Measurements from ENCODE around the gene TRMT1. TPM values are rescaled to one million over a fixed set of nuclear protein-coding genes. Genes with fewer than 3 reads are reported as not detected.
A peak's percentile ranks its signal among the peaks of the same experiment; 100 is the strongest.

TRMT1 gene
- total RNA-seq, 1 experiment from 2014 or later, result 42.6 TPM

GRCh38 chr19:13162724-13163608 lies 46.4 kb upstream of the TRMT1 start:
- peak; percentile 99 for DNase-seq
- H3K36me3 ChIP-seq (ENCODE audit: control insufficient read depth, insufficient read depth, low read length), result no peaks in the 10 kb centered on the region
- Mint-ChIP-seq H3K36me3 (ENCODE audit: insufficient read depth, unreplicated experiment) (peaks cover 25% of the 10 kb centered on the region), H3K27ac (ENCODE audit: unreplicated experiment) (peak overlapping the region; percentile 93), H3K27me3 (ENCODE audit: insufficient read depth, unreplicated experiment) (no peaks in the 10 kb centered on the region), H3K4me1 (ENCODE audit: low read depth, unreplicated experiment) (peaks cover 14% of the 10 kb centered on the region), H3K4me3 (ENCODE audit: unreplicated experiment) (peak overlapping the region; percentile 79), H3K9me3 (ENCODE audit: unreplicated experiment) (no peaks in the 10 kb centered on the region)
- CTCF ChIA-PET, result interaction anchor here (1.1 to 2.1 kb wide), 4 partner anchors 8 to 185 kb away, joined by 3 to 9 read pairs (median 6); partner anchors contain the start of genes IER2 and STX10
- intact Hi-C loops (cut with micrococcal nuclease; ENCODE audit: unreplicated experiment), result loop anchor here (1.0 to 5.0 kb wide), 2 partner anchors 8 to 69 kb away; no protein-coding TSS in a partner anchor
- H3K9me3 ChIP-seq, result no peaks in the 10 kb centered on the region
- TSS peak; percentile 78 for BruUV-seq (replicated peaks)
- peaks cover 38% of the 10 kb centered on the region for H3K4me1 ChIP-seq
- no peaks in the 10 kb centered on the region for H3K27me3 ChIP-seq (replicated peaks; ENCODE audit: control insufficient read depth, insufficient read depth, low read length)
- POLR2A ChIA-PET, result interaction anchor here (0.6 to 3.4 kb wide), 4 partner anchors 9 to 26 kb away, joined by 3 to 29 read pairs (median 3); no protein-coding TSS in a partner anchor
- TF ChIP-seq, protein P1, sequence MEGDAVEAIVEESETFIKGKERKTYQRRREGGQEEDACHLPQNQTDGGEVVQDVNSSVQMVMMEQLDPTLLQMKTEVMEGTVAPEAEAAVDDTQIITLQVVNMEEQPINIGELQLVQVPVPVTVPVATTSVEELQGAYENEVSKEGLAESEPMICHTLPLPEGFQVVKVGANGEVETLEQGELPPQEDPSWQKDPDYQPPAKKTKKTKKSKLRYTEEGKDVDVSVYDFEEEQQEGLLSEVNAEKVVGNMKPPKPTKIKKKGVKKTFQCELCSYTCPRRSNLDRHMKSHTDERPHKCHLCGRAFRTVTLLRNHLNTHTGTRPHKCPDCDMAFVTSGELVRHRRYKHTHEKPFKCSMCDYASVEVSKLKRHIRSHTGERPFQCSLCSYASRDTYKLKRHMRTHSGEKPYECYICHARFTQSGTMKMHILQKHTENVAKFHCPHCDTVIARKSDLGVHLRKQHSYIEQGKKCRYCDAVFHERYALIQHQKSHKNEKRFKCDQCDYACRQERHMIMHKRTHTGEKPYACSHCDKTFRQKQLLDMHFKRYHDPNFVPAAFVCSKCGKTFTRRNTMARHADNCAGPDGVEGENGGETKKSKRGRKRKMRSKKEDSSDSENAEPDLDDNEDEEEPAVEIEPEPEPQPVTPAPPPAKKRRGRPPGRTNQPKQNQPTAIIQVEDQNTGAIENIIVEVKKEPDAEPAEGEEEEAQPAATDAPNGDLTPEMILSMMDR (IDR thresholded peaks at IDR 0.05; ENCODE audit: insufficient read depth in 1 of 2, low read depth in 1 of 2, low read length in 1 of 2, severe bottlenecking in 1 of 2, unreplicated experiment in 1 of 2), result no peak
- H3K4me3 ChIP-seq (ENCODE audit: low read depth, low read length), result peak overlapping the region; percentile 48

DNA sequence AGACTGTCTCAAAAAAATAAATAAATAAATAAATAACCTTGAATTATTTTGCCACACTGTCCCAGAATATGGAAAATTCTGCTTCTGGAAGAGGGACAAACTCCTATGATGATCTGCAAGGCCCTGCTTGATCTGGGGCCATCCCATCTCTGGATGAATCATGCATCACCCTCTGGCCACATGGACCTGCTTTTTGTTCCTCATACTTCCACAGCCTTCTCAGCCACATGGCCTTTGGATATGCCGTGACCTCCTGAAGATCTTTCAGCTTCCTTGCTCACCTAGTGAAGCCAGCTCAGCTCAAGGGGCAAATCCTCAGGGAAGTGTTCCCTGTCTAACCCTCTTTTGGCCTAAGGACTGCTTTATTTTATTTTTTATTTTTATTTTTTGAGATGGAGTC lies 44.0 kb upstream of the TRMT1 start:
- no peak overlapping the region for H3K4me3 Mint-ChIP-seq (ENCODE audit: unreplicated experiment)
- peaks cover 38% of the 10 kb centered on the region for H3K36me3 Mint-ChIP-seq (ENCODE audit: insufficient read depth, unreplicated experiment)
- Histone ChIP-seq H3K4me1 (peaks cover 31% of the 10 kb centered on the region), H3K4me3 (ENCODE audit: low read depth, low read length) (no peak overlapping the region), H3K36me3 (ENCODE audit: control insufficient read depth, insufficient read depth, low read length) (no peaks in the 10 kb centered on the region), H3K9me3 (no peaks in the 10 kb centered on the region), H3K27me3 (replicated peaks; ENCODE audit: control insufficient read depth, insufficient read depth, low read length) (no peaks in the 10 kb centered on the region)
- H3K4me1 Mint-ChIP-seq (ENCODE audit: low read depth, unreplicated experiment), result peaks cover 14% of the 10 kb centered on the region
- BruUV-seq (replicated peaks), result no TSS peak
- H3K27me3 Mint-ChIP-seq (ENCODE audit: insufficient read depth, unreplicated experiment), result no peaks in the 10 kb centered on the region
- CTCF ChIA-PET, result no interaction called here
- no peak overlapping the region for H3K27ac Mint-ChIP-seq (ENCODE audit: unreplicated experiment)
- intact Hi-C loops (cut with micrococcal nuclease; ENCODE audit: unreplicated experiment), result loop anchor here (5.0 kb wide), 1 partner anchor 72 kb away; no protein-coding TSS in a partner anchor
- TF ChIP-seq, protein P1 (IDR thresholded peaks at IDR 0.05; ENCODE audit: insufficient read depth in 1 of 2, low read depth in 1 of 2, low read length in 1 of 2, severe bottlenecking in 1 of 2, unreplicated experiment in 1 of 2), result no peak
- POLR2A ChIA-PET, result no interaction called here
- H3K9me3 Mint-ChIP-seq (ENCODE audit: unreplicated experiment), result no peaks in the 10 kb centered on the region
- no peak for DNase-seq

GRCh38 chr19:13159713-13160112 lies 43.2 kb upstream of the TRMT1 start:
- CTCF ChIA-PET, result interaction anchor here (0.7 kb wide), 1 partner anchor 44 kb away, joined by 3 read pairs; no protein-coding TSS in a partner anchor
- no TSS peak for BruUV-seq (replicated peaks)

More at GRCh38 chr19:13159713-13160112, 43.2 kb upstream of the TRMT1 start:
- Mint-ChIP-seq H3K27me3 (ENCODE audit: insufficient read depth, unreplicated experiment) (no peaks in the 10 kb centered on the region), H3K4me1 (ENCODE audit: low read depth, unreplicated experiment) (peaks cover 10% of the 10 kb centered on the region), H3K4me3 (ENCODE audit: unreplicated experiment) (no peak overlapping the region), H3K27ac (ENCODE audit: unreplicated experiment) (no peak overlapping the region), H3K9me3 (ENCODE audit: unreplicated experiment) (no peaks in the 10 kb centered on the region), H3K36me3 (ENCODE audit: insufficient read depth, unreplicated experiment) (peaks cover 46% of the 10 kb centered on the region)
- no peak overlapping the region for H3K4me3 ChIP-seq (ENCODE audit: low read depth, low read length)
- no peaks in the 10 kb centered on the region for H3K36me3 ChIP-seq (ENCODE audit: control insufficient read depth, insufficient read depth, low read length)
- intact Hi-C loops (cut with micrococcal nuclease; ENCODE audit: unreplicated experiment), result loop anchor here (5.0 kb wide), 1 partner anchor 73 kb away; no protein-coding TSS in a partner anchor
- peaks cover 31% of the 10 kb centered on the region for H3K4me1 ChIP-seq
- DNase-seq, result no peak
- POLR2A ChIA-PET, result no interaction called here
- H3K27me3 ChIP-seq (replicated peaks; ENCODE audit: control insufficient read depth, insufficient read depth, low read length), result no peaks in the 10 kb centered on the region
- TF ChIP-seq, protein P1 (IDR thresholded peaks at IDR 0.05; ENCODE audit: insufficient read depth in 1 of 2, low read depth in 1 of 2, low read length in 1 of 2, severe bottlenecking in 1 of 2, unreplicated experiment in 1 of 2), result no peak
- no peaks in the 10 kb centered on the region for H3K9me3 ChIP-seq
